GM18520 (cell line): Measurements from ENCODE around the gene ICOS.

ENCODE experiments used
- ATAC-seq: cut with Tn5 transposase; IDR thresholded peaks from one replicate; pipeline ENCODE4 v1.9.1; 2021; ENCODE audit not compliant: unreplicated experiment

ICOS gene

DNA sequence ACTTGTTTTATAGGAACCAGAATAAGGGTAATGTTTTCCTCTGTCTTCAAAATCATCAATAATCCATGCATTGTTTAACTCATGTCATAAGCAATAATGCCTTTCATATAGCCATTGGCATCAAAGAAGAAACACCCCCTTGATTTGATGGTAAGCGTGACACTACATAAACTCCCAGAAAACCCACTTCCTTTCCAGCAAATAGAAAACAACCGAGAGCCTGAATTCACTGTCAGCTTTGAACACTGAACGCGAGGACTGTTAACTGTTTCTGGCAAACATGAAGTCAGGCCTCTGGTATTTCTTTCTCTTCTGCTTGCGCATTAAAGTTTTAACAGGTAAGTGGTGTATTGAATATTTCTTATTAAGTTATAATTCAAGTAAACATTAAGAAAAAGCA lies at the start of gene ICOS:
Gene ICOS (plus strand): TSS at position 229 of the 400 bp plus-strand sequence. CDS start 52 bp downstream, at position 281.
- no peak for ATAC-seq

DNA sequence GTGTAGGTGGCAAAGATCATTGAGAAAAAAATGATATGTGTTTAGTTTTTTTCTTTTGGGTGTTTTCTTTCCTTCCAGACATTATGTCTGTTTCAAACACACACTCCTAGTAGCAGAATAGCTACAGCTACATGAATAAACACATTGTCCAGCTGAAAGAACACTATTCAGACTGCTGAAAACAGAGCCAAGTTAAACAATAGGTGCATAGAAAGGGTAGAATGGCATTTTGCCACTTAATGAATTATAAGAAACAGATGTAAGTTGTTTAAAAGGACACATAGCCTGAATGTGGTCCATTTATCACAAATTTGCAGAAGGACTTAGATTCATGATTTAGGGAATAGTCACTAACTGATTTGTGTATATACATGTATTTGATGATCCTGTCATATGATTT lies 48.9 kb upstream of the ICOS start:
- no peak for ATAC-seq

DNA sequence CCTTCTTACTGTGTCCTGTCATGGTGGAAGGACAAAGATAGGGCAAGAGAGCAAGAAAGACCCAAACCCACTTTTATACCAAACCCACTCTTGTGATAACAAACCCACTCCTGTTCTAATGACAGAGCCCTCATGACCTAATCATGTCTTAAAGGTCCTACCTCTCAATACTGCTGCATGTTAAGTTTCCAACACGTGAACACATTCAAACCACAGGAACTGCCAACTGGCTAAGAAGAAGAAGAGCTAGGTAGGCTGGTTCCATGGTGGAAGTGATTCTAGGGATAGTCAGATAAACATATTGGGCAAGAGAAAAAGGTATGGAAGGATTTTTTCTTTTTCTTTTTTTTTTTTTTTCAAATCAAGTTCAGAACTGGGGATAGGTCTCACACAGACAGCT lies 47.0 kb upstream of the ICOS start:
- ATAC-seq, result no peak

- ATAC-seq, result no peak
These were observed 46.6 kb upstream of the ICOS start for GRCh38 chr2:203889944-203890343.

DNA sequence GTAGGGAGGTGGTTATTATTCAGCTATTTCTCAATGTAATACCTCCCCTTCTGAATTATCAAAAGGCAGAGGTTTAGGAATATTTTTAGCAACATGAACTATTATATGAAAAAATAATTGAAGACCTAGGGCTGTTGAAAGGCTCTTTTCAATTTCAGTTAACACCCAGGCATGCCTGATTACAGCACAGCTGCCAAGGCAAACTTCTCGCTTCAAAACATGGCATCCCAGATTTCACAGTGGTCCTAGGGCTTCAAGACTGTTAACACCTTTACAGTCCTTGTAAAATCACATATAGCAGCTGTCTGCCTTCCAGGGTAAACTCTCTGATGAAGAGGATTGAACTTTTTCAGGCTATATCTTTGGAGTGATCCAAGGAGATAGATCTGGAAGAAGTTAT lies 45.8 kb upstream of the ICOS start:
- no peak for ATAC-seq

DNA sequence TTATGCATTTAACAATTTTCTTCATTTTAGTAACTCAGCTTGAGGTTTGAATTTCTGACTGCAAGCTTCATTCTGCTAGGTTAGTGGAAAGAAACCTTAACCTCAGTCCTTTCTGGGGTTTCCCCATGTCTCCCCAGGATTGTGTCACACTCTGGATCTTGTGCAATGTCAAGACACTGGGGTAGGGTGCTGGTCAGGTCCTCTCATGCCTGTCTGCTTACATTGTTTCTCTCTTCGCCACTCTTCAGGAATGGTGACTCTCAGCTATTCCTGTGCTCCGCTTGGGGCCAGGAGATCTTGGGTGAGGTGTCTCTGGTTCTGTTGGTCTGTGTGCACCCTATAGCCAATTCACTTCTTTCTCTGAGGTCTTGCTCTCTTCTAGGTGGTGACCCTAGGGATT lies 45.1 kb upstream of the ICOS start:
- ATAC-seq, result no peak

GRCh38 chr2:203892207-203892606 lies 44.4 kb upstream of the ICOS start:
- no peak for ATAC-seq

DNA sequence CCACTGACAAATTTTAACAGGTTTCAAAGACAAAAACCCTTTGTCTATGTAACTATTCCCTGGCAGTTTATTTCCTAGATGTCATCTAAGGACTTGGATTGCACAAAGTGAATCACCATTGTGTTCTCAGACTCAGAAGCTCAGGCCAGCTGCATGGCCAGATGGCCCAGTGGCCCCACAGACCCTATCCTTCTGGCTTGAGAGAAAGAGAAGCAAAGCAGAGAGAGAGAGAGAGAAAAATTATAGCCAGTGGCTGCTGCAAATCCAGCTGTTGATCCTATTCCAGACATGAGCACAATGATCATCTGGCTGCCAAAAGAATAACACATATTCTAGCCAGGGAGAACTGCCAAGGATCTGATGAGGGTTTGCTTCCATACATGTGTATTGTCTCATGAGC lies 43.2 kb upstream of the ICOS start:
- no peak for ATAC-seq

- no peak for ATAC-seq
These were observed 42.7 kb upstream of the ICOS start for GRCh38 chr2:203893840-203894239.

- no peak for ATAC-seq
These were observed 42.3 kb upstream of the ICOS start for GRCh38 chr2:203894262-203894661.

- no peak for ATAC-seq
These were observed 39.0 kb upstream of the ICOS start for GRCh38 chr2:203897544-203897943.

DNA sequence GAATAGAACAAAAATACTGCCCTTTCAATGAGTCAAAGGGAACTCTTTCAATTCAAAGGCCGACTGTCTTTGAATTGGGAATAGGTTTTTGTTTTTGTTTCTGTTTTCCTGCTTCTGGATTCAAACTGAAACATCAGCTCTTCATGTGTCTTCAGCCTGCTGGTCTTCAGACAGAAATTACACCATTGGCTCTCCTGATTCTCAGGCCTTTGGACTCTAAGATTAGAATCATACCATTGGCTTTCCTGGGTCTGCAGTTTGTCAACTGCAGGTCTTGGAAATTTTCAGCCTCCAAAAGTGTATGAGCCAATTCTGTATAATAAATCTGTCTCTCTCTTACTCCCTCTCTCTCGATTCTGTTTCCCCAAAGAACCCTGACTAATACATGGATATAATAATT lies 37.9 kb upstream of the ICOS start:
- ATAC-seq, result no peak

DNA sequence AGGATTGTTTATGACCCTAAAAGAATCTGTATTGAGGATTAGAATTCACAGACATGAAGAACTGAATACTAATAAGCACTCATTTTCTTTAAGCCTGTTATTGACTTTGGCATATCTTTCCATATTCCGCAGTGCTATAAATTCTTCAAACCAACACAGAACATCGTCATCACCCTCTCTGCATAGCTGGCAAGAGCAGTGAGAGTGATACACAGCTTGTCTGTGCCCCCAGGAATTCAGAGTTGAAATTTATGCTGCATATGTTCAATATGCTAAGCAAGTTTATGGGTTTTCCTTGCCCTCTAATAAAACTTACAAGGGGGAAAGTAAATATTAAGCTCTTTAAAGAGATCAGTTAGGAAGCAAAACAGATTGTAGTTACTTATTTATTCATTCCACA lies 36.3 kb upstream of the ICOS start:
- ATAC-seq, result no peak

DNA sequence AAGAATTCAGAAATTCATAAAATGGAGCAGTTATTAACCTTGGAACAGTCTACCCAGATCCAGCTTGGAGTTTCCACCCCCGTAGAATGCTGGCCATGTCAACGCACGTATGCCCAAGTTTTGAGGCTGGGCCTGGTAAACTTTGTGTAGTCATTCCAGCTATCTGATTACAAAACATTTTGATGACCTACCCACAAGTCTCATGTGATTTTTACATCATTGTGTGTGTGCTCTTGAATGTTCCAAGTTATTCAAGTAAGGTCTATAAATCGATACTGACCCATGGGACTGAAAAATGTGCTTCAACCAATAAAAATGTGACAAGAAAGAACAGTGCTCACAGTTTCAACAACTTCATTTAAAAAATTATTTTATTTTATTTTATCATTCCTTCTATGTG lies 32.5 kb upstream of the ICOS start:
- no peak for ATAC-seq

- ATAC-seq, result no peak
These were observed 30.9 kb upstream of the ICOS start for GRCh38 chr2:203905656-203906055.

GRCh38 chr2:203908066-203908796 lies 28.3 kb upstream of the ICOS start:
- no peak for ATAC-seq

- ATAC-seq, result no peak
These were observed 27.8 kb upstream of the ICOS start for GRCh38 chr2:203908797-203909185.

DNA sequence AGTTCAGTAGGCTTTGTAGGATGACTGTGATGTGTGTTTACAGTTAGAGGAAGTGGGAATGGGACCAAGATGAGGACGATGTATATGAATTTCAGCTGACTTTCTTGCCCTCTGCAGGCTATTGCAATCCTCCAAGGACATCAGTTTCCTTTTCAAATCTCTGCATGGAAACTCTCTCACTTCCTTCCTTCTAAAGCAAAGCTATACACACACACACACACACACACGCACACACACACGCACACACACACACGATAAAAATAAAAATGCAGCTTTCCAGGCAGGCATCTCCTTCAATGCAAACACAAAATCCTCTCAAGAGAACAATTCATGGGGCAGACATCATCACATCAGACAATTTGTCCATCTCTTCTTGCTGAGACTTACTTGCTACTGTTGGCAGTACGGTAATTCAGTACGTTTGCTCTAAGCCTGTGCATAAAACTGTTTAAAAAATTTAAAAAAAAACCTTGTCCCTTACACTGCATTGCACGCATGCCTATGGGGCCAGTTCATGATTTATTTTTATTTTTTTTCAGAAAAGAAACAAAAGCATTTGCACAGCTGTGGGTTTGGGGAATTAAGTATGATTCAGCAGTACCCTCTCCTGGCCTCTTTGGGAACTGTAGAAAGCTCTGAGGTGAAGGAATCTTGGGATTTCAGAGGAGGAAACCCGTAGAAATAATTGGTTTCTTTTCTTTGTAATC lies 27.1 kb upstream of the ICOS start:
- no peak for ATAC-seq

- ATAC-seq, result no peak
These were observed 26.6 kb upstream of the ICOS start for GRCh38 chr2:203909974-203910373.

DNA sequence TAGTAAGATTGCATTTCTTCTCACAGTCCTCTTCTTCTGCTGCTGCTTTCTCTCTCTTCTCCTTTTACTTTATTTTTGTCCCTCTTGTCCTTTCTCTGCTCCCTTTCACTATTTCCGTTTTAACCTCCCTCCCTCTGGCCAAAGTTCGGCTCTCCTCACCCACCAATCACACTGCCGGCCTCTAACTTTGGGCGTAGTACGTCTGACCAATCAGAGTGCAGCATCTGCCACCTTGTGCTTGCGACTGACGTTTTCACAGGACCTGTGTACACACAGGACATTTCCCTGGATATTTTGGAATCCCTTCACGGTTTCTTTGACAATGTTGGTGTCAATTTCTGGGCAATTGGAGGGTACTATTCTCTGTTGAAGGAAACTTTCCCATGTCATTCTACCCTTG lies 22.6 kb upstream of the ICOS start:
- ATAC-seq, result no peak

DNA sequence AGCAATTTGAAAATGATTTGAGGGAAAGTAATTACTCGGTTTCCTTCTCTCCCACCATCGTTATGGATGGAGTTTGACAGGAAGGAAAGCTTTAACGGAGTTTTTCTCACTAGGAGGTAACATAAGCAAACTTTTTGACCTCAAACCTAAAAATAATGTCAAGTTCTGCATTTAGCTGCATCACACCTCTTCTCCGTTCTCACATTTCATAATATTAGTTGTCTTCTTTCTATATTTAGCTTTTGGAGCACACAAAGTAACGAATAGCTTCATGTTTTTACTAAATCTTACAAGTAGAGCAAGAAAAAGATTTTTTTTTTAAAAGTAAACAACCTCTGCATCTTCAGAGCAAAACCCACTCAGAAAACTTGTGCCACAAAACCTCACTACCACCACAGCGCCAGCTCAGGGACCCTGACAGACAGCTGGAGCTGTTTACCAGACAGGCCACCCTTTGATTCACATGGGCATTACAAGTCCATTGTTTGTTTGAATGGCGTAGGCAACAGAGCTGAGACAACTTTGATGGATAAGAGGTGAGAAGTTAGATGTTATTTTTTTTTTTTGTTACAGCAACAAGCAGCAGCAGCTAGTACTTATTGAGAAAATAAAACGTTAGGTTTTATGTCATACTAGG lies 21.9 kb upstream of the ICOS start:
- ATAC-seq, result peak; percentile 53

GRCh38 chr2:203915256-203915655 lies 21.3 kb upstream of the ICOS start:
- no peak for ATAC-seq
